ENCODE data around the gene ABCB11. TPM values are rescaled to one million over a fixed set of nuclear protein-coding genes. Genes with fewer than 3 reads are reported as not detected.

Gene ABCB11
- total RNA-seq, 1 experiment from 2014 or later, result not detected

DNA sequence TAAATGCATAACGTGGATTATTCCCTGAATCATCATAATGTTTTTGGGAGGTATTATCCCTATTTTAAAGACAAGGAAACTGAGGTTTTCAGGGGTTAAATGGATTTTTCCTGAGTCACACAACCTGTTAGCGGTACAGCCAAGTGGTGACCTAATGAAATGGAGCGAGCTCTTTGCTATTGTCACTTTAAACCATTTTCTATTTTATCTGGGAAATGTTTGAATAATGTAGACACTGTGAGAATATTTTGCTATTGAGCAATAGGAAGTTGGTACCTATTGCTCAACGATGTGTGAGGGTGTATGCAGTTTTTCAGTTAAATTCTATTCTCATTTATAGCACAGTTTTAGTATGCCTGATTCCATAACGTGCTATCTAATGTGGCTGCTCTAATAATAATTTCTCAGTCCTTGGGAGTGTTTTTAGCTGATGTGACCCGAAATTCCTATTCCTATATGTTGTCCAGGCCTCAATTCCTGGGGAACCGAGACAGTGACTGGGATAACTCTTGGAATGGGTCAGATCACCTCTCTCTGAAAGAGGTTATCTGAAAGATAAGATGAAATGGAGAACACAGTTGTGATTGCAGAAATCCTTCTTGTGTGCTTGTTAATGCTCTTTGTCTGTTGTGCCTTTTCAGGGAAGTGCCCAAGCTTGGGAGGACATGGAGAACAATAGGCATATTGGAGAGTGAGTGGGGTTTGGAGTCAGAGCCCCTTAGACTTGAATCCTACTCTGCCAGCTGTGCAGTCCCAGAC is 38.4 kb downstream of the ABCB11 start:
- no peaks in the 10 kb centered on the region for H4K20me1 ChIP-seq (ENCODE audit: insufficient read depth)
- H3K27ac ChIP-seq, result no peak overlapping the region
- H3K4me2 ChIP-seq, result no peak overlapping the region
- H3K4me1 ChIP-seq (replicated peaks; ENCODE audit: insufficient read depth), result no peaks in the 10 kb centered on the region
- H3K9me3 ChIP-seq (ENCODE audit: insufficient read depth, low read depth), result no peaks in the 10 kb centered on the region
- no peaks in the 10 kb centered on the region for H3F3A ChIP-seq (ENCODE audit: insufficient read depth, low read depth)
- intact Hi-C loops (cut with micrococcal nuclease; ENCODE audit: unreplicated experiment), result no loop called here
- no peak overlapping the region for H3K4me3 ChIP-seq
- ChIA-PET POLR2A (ENCODE audit: unreplicated experiment) (no interaction called here), CTCF (no interaction called here)
- no peaks in the 10 kb centered on the region for H3K79me2 ChIP-seq (ENCODE audit: low read depth)
- TF ChIP-seq EZH2 (IDR thresholded peaks at IDR 0.05; ENCODE audit: low read depth), result no peak
- TF ChIP-seq, protein P1, sequence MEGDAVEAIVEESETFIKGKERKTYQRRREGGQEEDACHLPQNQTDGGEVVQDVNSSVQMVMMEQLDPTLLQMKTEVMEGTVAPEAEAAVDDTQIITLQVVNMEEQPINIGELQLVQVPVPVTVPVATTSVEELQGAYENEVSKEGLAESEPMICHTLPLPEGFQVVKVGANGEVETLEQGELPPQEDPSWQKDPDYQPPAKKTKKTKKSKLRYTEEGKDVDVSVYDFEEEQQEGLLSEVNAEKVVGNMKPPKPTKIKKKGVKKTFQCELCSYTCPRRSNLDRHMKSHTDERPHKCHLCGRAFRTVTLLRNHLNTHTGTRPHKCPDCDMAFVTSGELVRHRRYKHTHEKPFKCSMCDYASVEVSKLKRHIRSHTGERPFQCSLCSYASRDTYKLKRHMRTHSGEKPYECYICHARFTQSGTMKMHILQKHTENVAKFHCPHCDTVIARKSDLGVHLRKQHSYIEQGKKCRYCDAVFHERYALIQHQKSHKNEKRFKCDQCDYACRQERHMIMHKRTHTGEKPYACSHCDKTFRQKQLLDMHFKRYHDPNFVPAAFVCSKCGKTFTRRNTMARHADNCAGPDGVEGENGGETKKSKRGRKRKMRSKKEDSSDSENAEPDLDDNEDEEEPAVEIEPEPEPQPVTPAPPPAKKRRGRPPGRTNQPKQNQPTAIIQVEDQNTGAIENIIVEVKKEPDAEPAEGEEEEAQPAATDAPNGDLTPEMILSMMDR (conservative IDR thresholded peaks at IDR 0.05), result no peak
- BruUV-seq (replicated peaks), result no TSS peak
- H3K9me2 ChIP-seq (ENCODE audit: insufficient read depth), result no peaks in the 10 kb centered on the region
- no peaks in the 10 kb centered on the region for H3K27me3 ChIP-seq (ENCODE audit: insufficient read depth, low read depth)
- H2AFZ ChIP-seq, result no peak overlapping the region
- no peaks in the 10 kb centered on the region for H3K36me3 ChIP-seq (ENCODE audit: low read depth)
- no peak for DNase-seq

DNA sequence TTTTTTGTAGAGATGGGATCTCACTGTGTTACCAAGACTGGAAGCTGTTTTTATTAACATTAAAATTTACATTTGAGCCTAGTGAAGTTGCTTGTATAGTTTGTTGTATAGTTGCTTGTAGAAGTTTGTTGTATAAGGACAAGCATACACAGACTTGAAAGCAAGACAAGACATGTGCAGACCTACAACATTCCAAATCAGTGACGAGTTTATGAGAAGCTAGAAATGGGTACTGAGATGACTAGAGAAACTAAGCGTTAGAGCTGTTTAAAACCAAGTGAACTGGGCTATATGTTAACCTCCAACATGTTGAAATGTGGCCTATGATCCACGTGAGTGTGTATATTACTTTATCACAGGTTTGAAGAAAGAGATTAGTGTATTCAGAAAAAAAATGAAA is 39.1 kb downstream of the ABCB11 start:
- H3K9me2 ChIP-seq (ENCODE audit: insufficient read depth), result no peaks in the 10 kb centered on the region
- H3K4me1 ChIP-seq (replicated peaks; ENCODE audit: insufficient read depth), result no peaks in the 10 kb centered on the region
- H4K20me1 ChIP-seq (ENCODE audit: insufficient read depth), result no peaks in the 10 kb centered on the region
- CTCF ChIA-PET, result no interaction called here
- H2AFZ ChIP-seq, result no peak overlapping the region
- no peak overlapping the region for H3K4me2 ChIP-seq
- no peaks in the 10 kb centered on the region for H3F3A ChIP-seq (ENCODE audit: insufficient read depth, low read depth)
- H3K4me3 ChIP-seq, result no peak overlapping the region
- intact Hi-C loops (cut with micrococcal nuclease; ENCODE audit: unreplicated experiment), result no loop called here
- H3K9me3 ChIP-seq (ENCODE audit: insufficient read depth, low read depth), result no peaks in the 10 kb centered on the region
- no TSS peak for BruUV-seq (replicated peaks)
- no peak overlapping the region for H3K27ac ChIP-seq
- no peaks in the 10 kb centered on the region for H3K79me2 ChIP-seq (ENCODE audit: low read depth)
- POLR2A ChIA-PET (ENCODE audit: unreplicated experiment), result no interaction called here
- H3K36me3 ChIP-seq (ENCODE audit: low read depth), result no peaks in the 10 kb centered on the region
- no peak for TF ChIP-seq EZH2 (IDR thresholded peaks at IDR 0.05; ENCODE audit: low read depth)
- TF ChIP-seq, protein P1 (conservative IDR thresholded peaks at IDR 0.05), result no peak
- no peaks in the 10 kb centered on the region for H3K27me3 ChIP-seq (ENCODE audit: insufficient read depth, low read depth)
- DNase-seq, result no peak

DNA sequence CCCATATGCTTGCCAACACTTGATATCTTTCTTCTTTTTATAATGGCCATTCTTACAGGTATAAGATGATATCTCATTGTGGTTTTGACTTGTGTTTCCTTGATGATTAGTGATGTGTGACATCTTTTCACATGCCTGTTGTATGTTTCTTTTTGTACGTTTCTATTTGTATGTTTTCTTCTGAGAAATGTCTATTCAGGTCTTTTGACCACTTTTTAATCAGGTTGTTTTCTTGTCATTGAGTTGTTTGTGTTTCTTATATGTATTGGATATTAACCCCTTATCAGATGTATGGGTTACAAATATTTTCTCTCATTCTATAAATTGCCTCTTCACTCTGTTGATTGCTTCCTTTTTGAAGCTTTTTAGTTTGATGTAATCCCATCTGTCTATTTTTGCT is 42.4 kb downstream of the ABCB11 start:
- Histone ChIP-seq H3K27me3 (ENCODE audit: insufficient read depth, low read depth) (no peaks in the 10 kb centered on the region), H3K4me2 (no peak overlapping the region), H3K36me3 (ENCODE audit: low read depth) (no peaks in the 10 kb centered on the region), H3K9me3 (ENCODE audit: insufficient read depth, low read depth) (no peaks in the 10 kb centered on the region), H2AFZ (no peak overlapping the region), H3K27ac (no peak overlapping the region), H4K20me1 (ENCODE audit: insufficient read depth) (no peaks in the 10 kb centered on the region), H3K79me2 (ENCODE audit: low read depth) (no peaks in the 10 kb centered on the region), H3K9me2 (ENCODE audit: insufficient read depth) (no peaks in the 10 kb centered on the region), H3K4me1 (replicated peaks; ENCODE audit: insufficient read depth) (no peaks in the 10 kb centered on the region), H3F3A (ENCODE audit: insufficient read depth, low read depth) (no peaks in the 10 kb centered on the region), H3K4me3 (no peak overlapping the region)
- intact Hi-C loops (cut with micrococcal nuclease; ENCODE audit: unreplicated experiment), result no loop called here
- ChIA-PET CTCF (no interaction called here), POLR2A (ENCODE audit: unreplicated experiment) (no interaction called here)
- TF ChIP-seq EZH2 (IDR thresholded peaks at IDR 0.05; ENCODE audit: low read depth), result no peak
- TF ChIP-seq, protein P1 (conservative IDR thresholded peaks at IDR 0.05), result no peak
- no peak for DNase-seq
- BruUV-seq (replicated peaks), result no TSS peak
